Astrocyte (in vitro differentiated cells and primary cell): ENCODE measurements around the gene UBN2.

Experiments
- CTCF ChIP-seq: IDR thresholded peaks from 2 replicates; pipeline ENCODE4 v1.5.1; 2011; ENCODE audit warnings: low read depth, mild to moderate bottlenecking, inconsistent platforms, low read length, moderate library complexity; ENCODE audit not compliant: insufficient read depth
- EZH2 ChIP-seq: IDR thresholded peaks from 2 replicates; pipeline ENCODE4 v1.6.1; 2012; ENCODE audit warnings: mild to moderate bottlenecking, low read length, inconsistent platforms; ENCODE audit not compliant: insufficient read depth

- TF ChIP-seq CTCF: no peak
- TF ChIP-seq EZH2: no peak
Measured at GRCh38 chr7:139293534-139293933, 62.5 kb downstream of the UBN2 start.
